Measurements from ENCODE around the gene LITAF.

- no peak for TF ChIP-seq EZH2phosphoT487 (IDR thresholded peaks at IDR 0.05; ENCODE audit: borderline replicate concordance, low read depth, low read length)
- TF ChIP-seq, protein P1, sequence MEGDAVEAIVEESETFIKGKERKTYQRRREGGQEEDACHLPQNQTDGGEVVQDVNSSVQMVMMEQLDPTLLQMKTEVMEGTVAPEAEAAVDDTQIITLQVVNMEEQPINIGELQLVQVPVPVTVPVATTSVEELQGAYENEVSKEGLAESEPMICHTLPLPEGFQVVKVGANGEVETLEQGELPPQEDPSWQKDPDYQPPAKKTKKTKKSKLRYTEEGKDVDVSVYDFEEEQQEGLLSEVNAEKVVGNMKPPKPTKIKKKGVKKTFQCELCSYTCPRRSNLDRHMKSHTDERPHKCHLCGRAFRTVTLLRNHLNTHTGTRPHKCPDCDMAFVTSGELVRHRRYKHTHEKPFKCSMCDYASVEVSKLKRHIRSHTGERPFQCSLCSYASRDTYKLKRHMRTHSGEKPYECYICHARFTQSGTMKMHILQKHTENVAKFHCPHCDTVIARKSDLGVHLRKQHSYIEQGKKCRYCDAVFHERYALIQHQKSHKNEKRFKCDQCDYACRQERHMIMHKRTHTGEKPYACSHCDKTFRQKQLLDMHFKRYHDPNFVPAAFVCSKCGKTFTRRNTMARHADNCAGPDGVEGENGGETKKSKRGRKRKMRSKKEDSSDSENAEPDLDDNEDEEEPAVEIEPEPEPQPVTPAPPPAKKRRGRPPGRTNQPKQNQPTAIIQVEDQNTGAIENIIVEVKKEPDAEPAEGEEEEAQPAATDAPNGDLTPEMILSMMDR (conservative IDR thresholded peaks at IDR 0.05; ENCODE audit: low read length) = no peak
Observed at GRCh38 chr16:11535494-11535893, 51.2 kb downstream of the LITAF start.
